ENCODE results near the gene WDFY2. TPM values are rescaled to one million over a fixed set of nuclear protein-coding genes. Genes with fewer than 3 reads are reported as not detected.

WDFY2 gene
- total RNA-seq, 4 donors from 2014 or later = 6.0 to 11.3 (median 9.7) TPM

- Histone ChIP-seq H3K27ac (no peak overlapping the region), H3K4me3 (no peak overlapping the region), H3K27me3 (no peaks in the 10 kb centered on the region), H3K4me1 (no peaks in the 10 kb centered on the region), H3K9me3 (no peaks in the 10 kb centered on the region), H3K36me3 (peaks cover 0 to 4% (median 0%) of the 10 kb centered on the region in 3 donors)
- TF ChIP-seq POLR2A (IDR thresholded peaks at IDR 0.05) (no peak), CTCF (IDR thresholded peaks at IDR 0.05) (no peak)
- DNase-seq = no peak
Observed at GRCh38 chr13:51773515-51773914, 189.3 kb downstream of the WDFY2 start.

- TF ChIP-seq POLR2A (IDR thresholded peaks at IDR 0.05) (no peak), CTCF (IDR thresholded peaks at IDR 0.05) (no peak)
- Histone ChIP-seq H3K4me1 (no peaks in the 10 kb centered on the region), H3K36me3 (peaks cover 0 to 4% (median 0%) of the 10 kb centered on the region in 3 donors), H3K4me3 (no peak overlapping the region), H3K27me3 (no peaks in the 10 kb centered on the region), H3K27ac (no peak overlapping the region), H3K9me3 (no peaks in the 10 kb centered on the region)
- no peak for DNase-seq
Observed at GRCh38 chr13:51776179-51776578, 191.9 kb downstream of the WDFY2 start.

GRCh38 chr13:51777921-51778320, 193.7 kb downstream of the WDFY2 start:
- H3K27ac ChIP-seq = no peak overlapping the region
- DNase-seq = no peak
- peaks cover 0 to 4% (median 0%) of the 10 kb centered on the region in 3 donors for H3K36me3 ChIP-seq
- no peak overlapping the region for H3K4me3 ChIP-seq
- TF ChIP-seq POLR2A (IDR thresholded peaks at IDR 0.05) (no peak), CTCF (IDR thresholded peaks at IDR 0.05) (no peak)
- H3K27me3 ChIP-seq = no peaks in the 10 kb centered on the region
- peaks cover 0 to 9% (median 0%) of the 10 kb centered on the region in 4 donors for H3K4me1 ChIP-seq
- H3K9me3 ChIP-seq = no peaks in the 10 kb centered on the region

- DNase-seq = no peak
- Histone ChIP-seq H3K4me1 (peaks cover 0 to 10% (median 0%) of the 10 kb centered on the region in 4 donors), H3K27me3 (no peaks in the 10 kb centered on the region), H3K9me3 (no peaks in the 10 kb centered on the region), H3K27ac (no peak overlapping the region), H3K36me3 (peaks cover 0 to 2% (median 0%) of the 10 kb centered on the region in 3 donors), H3K4me3 (no peak overlapping the region)
- no peak for TF ChIP-seq CTCF (IDR thresholded peaks at IDR 0.05)
- no peak for TF ChIP-seq POLR2A (IDR thresholded peaks at IDR 0.05)
Observed at GRCh38 chr13:51778392-51778791, 194.1 kb downstream of the WDFY2 start.

GRCh38 chr13:51780099-51780498, 195.8 kb downstream of the WDFY2 start:
- Histone ChIP-seq H3K27me3 (no peaks in the 10 kb centered on the region), H3K4me3 (no peak overlapping the region), H3K9me3 (no peaks in the 10 kb centered on the region), H3K36me3 (no peaks in the 10 kb centered on the region), H3K27ac (no peak overlapping the region), H3K4me1 (peaks cover 0 to 10% (median 0%) of the 10 kb centered on the region in 4 donors)
- TF ChIP-seq CTCF (IDR thresholded peaks at IDR 0.05) (no peak), POLR2A (IDR thresholded peaks at IDR 0.05) (no peak)
- DNase-seq = no peak
